Gastroesophageal sphincter (tissue), 3 donors: Measurements from ENCODE around the gene SGMS2.

Experiments used
- CTCF ChIP-seq, 4 experiments: fragments of 200-600 bp in 2 of 4; fragments of 450-650 bp in 2 of 4; sonication (generic) in 1 of 4; IDR thresholded peaks; one replicate each; pipeline ENCODE4 v1.5.1; 2017 to 2019; ENCODE audit warnings: antibody characterized with exemption in 4 of 4, mild to moderate bottlenecking in 2 of 4, moderate library complexity in 2 of 4
- EP300 ChIP-seq: sonication (generic); formaldehyde crosslinking; IDR thresholded peaks from one replicate; pipeline ENCODE4 v1.6.1; 2017; ENCODE audit warnings: antibody characterized with exemption, mild to moderate bottlenecking
- POLR2AphosphoS5 ChIP-seq: sonication (generic); formaldehyde crosslinking; IDR thresholded peaks from one replicate; pipeline ENCODE4 v1.6.1; 2017; ENCODE audit warnings: antibody characterized with exemption

- TF ChIP-seq CTCF (IDR thresholded peaks at IDR 0.05) (no peak), POLR2AphosphoS5 (no peak), EP300 (no peak)
Observed at GRCh38 chr4:107897823-107898222, 73.1 kb downstream of the SGMS2 start.
